GM12878 (cell line): ENCODE results near the gene OSBPL10. TPM values are rescaled to one million over a fixed set of nuclear protein-coding genes. Genes with fewer than 3 reads are reported as not detected.

Source experiments
- ATAC-seq: fragments of 200-7000 bp; cut with Tn5 transposase; 3 replicates; pipeline ENCODE4 v1.9.1; 2020; ENCODE audit warnings: mild to moderate bottlenecking, moderate library complexity
- BruUV-seq: library from RNA; stranded (reverse); fragments of 400-500 nt; replicated peaks from 2 replicates; lab custom pipeline; 2021; lab: Mats Ljungman, UMichigan
- CTCF ChIA-PET: fragments of 300-600 bp; sonication (Branson Sonifier 250); formaldehyde crosslinking; extraction: SDS; loops from one replicate; lab custom pipeline; 2021; ENCODE audit warnings: inconsistent platforms; lab: Yijun Ruan, JAX
- POLR2A ChIA-PET: fragments of 350-600 bp; formaldehyde crosslinking; extraction: SDS; loops from one replicate; lab custom pipeline; 2021; ENCODE audit warnings: inconsistent platforms; lab: Charles Lee
- RAD21 ChIA-PET: fragments of 300-600 bp; sonication (Branson Sonifier 250); formaldehyde crosslinking; loops from one replicate; lab custom pipeline; 2023; ENCODE audit warnings: antibody characterized with exemption; ENCODE audit not compliant: unreplicated experiment; lab: Charles Lee
- SMC1A ChIA-PET: fragments of 300-600 bp; sonication (Branson Sonifier 250); formaldehyde crosslinking; loops from one replicate; lab custom pipeline; 2023; ENCODE audit not compliant: unreplicated experiment, uncharacterized antibody; lab: Charles Lee
- DNase-seq: peaks from one replicate; pipeline ENCODE4 v3.0.0-alpha.2; 2011; ENCODE audit warnings: low read depth, low spot score
- FAIRE-seq: peaks from 3 replicates; lab custom pipeline; 2011; peaks lifted over from hg19 to GRCh38; lab: Jason Lieb, UNC
- H2AFZ ChIP-seq: 2 replicates; pipeline ENCODE4 v1.6.0; 2011; ENCODE audit warnings: low read depth, low read length, control low read depth; ENCODE audit not compliant: control insufficient read depth
- H3K27ac ChIP-seq: 2 replicates; pipeline ENCODE4 v1.5.1; 2011; ENCODE audit warnings: control low read depth; ENCODE audit not compliant: control insufficient read depth, insufficient read depth
- H3K27me3 ChIP-seq, 2 experiments: replicated peaks in 1 of 2; 2 replicates each; pipeline versions ENCODE4 v1.6.0 to v1.6.1; 2011; ENCODE audit warnings: low read length in 1 of 2; ENCODE audit not compliant: control insufficient read depth in 2 of 2, insufficient read depth in 2 of 2
- H3K36me3 ChIP-seq, 2 experiments: 2 replicates each; pipeline ENCODE4 v1.5.1; 2011; ENCODE audit warnings: low read length in 1 of 2; ENCODE audit not compliant: control insufficient read depth in 2 of 2, insufficient read depth in 2 of 2
- H3K4me1 ChIP-seq: 2 replicates; pipeline ENCODE4 v1.6.1; 2011; ENCODE audit warnings: mild to moderate bottlenecking, low read length, moderate library complexity, mixed read lengths; ENCODE audit not compliant: control insufficient read depth, insufficient read depth
- H3K4me2 ChIP-seq: 2 replicates; pipeline ENCODE4 v1.6.0; 2011; ENCODE audit warnings: control low read depth; ENCODE audit not compliant: control insufficient read depth, insufficient read depth
- H3K4me3 ChIP-seq: fragments of 200-600 bp; sonication (generic); 2 replicates; pipeline ENCODE4 v1.5.1; 2016
- H3K79me2 ChIP-seq: 2 replicates; pipeline ENCODE4 v1.6.0; 2011; ENCODE audit warnings: low read length; ENCODE audit not compliant: control insufficient read depth, insufficient read depth
- H3K9ac ChIP-seq: 2 replicates; pipeline ENCODE4 v1.8.0; 2011; ENCODE audit warnings: low read length, control low read depth, mixed read lengths; ENCODE audit not compliant: control insufficient read depth, insufficient read depth
- H3K9me3 ChIP-seq: replicated peaks from 3 replicates; pipeline ENCODE4 v1.5.1; 2011; ENCODE audit warnings: mild to moderate bottlenecking, low read length; ENCODE audit not compliant: control insufficient read depth, insufficient read depth
- H4K20me1 ChIP-seq: 2 replicates; pipeline ENCODE4 v1.6.0; 2011; ENCODE audit not compliant: control insufficient read depth, insufficient read depth
- CUX1 ChIP-seq: IDR thresholded peaks from 2 replicates; pipeline ENCODE4 v1.6.1; 2012; ENCODE audit warnings: improper control_type of control experiment, low read depth, low read length; ENCODE audit not compliant: insufficient replicate concordance
- HCFC1 ChIP-seq: fragments of 150-350 bp; IDR thresholded peaks from 2 replicates; pipeline ENCODE4 v1.6.1; 2014; ENCODE audit warnings: low read length
- IKZF1 ChIP-seq: fragments of 450-650 bp; conservative IDR thresholded peaks from 2 replicates; pipeline ENCODE4 v1.6.1; 2017; ENCODE audit warnings: antibody characterized with exemption, mild to moderate bottlenecking
- MAX ChIP-seq: IDR thresholded peaks from 2 replicates; pipeline ENCODE4 v1.6.1; 2012; ENCODE audit warnings: low read depth, low read length, improper control_type of control experiment
- MEF2B ChIP-seq: fragments of 450-650 bp; IDR thresholded peaks from 2 replicates; pipeline ENCODE4 v1.6.1; 2018; ENCODE audit warnings: mild to moderate bottlenecking, moderate library complexity; ENCODE audit not compliant: partially characterized antibody, poor library complexity, severe bottlenecking
- MLLT1 ChIP-seq: fragments of 450-650 bp; IDR thresholded peaks from 2 replicates; pipeline ENCODE4 v1.6.1; 2016; ENCODE audit warnings: mild to moderate bottlenecking
- MYB ChIP-seq: fragments of 150-350 bp; IDR thresholded peaks from 2 replicates; pipeline ENCODE4 v1.6.1; 2014; ENCODE audit warnings: mild to moderate bottlenecking, low read depth, low read length, borderline replicate concordance
- NBN ChIP-seq: fragments of 450-650 bp; IDR thresholded peaks from 2 replicates; pipeline ENCODE4 v1.6.1; 2016
- NFYB ChIP-seq: IDR thresholded peaks from 2 replicates; pipeline ENCODE4 v1.6.1; 2011; ENCODE audit warnings: low read depth, mild to moderate bottlenecking, low read length, improper control_type of control experiment, moderate library complexity; ENCODE audit not compliant: insufficient read depth
- ZBTB33 ChIP-seq: fragments of 450-650 bp; IDR thresholded peaks from 2 replicates; pipeline ENCODE4 v1.6.1; 2017; ENCODE audit warnings: mild to moderate bottlenecking
- ZNF207 ChIP-seq: fragments of 450-650 bp; IDR thresholded peaks from 2 replicates; pipeline ENCODE4 v1.6.1; 2014; ENCODE audit warnings: antibody characterized with exemption, mild to moderate bottlenecking, borderline replicate concordance
- ZNF274 ChIP-seq: IDR thresholded peaks from one replicate; pipeline ENCODE4 v1.8.0; 2011; ENCODE audit not compliant: insufficient read length, insufficient read depth
- ZNF622 ChIP-seq: fragments of 450-650 bp; IDR thresholded peaks from 2 replicates; pipeline ENCODE4 v1.6.1; 2017; ENCODE audit warnings: mild to moderate bottlenecking, inconsistent platforms
- in situ Hi-C: fragments of 300-500 bp; cut with MboI; formaldehyde crosslinking; loops from 9 replicates; pipeline ENCODE4 v1.14.3; 2018; ENCODE audit warnings: mixed read lengths
- intact Hi-C: fragments of 100-400 bp; cut with micrococcal nuclease; formaldehyde crosslinking; loops from one replicate; pipeline ENCODE4 v1.14.2; 2022; ENCODE audit not compliant: unreplicated experiment
- polyA plus RNA-seq, 11 experiments: library from polyadenylated mRNA; depleted of rRNA in 4 of 11; unstranded in 6 of 11; stranded (reverse) in 5 of 11; fragments of >200 nt; fragmentation: Nextera tagmentation in 4 of 11; fragmentation: Illumina TruSeq in 1 of 11; extraction: Ambion mirVana in 4 of 11; extraction: Trizol in 1 of 11; gene quantifications; 1 replicate in 1 of 11; 2 replicates in 10 of 11; pipeline versions ENCODE4 v1.2.1 to v1.2.3, GENCODE V29; 2011 to 2016; ENCODE audit warnings: inconsistent platforms in 2 of 11, missing spikeins in 2 of 11, low read depth in 1 of 11
- total RNA-seq, 4 experiments: library from RNA; depleted of rRNA in 3 of 4; stranded (reverse); fragments of >200 nt in 3 of 4; fragmentation: Illumina TruSeq in 1 of 4; extraction: Trizol in 1 of 4; gene quantifications; 2 replicates each; pipeline versions ENCODE4 v1.2.1 to v1.2.3, GENCODE V29; 2013 to 2021

Gene OSBPL10
- total and polyA plus RNA-seq, 10 of the 15 experiments (the other 5 are each of a cell fraction or from before 2014, with no cell fraction given): 0.03 to 0.25 (median 0.09) TPM; not detected in 5

- BruUV-seq: no TSS peak
These were observed 273.8 kb downstream of the OSBPL10 start for GRCh38 chr3:31707286-31707685.

More at GRCh38 chr3:31707286-31707685, 273.8 kb downstream of the OSBPL10 start:
- H3K79me2 ChIP-seq: no peaks in the 10 kb centered on the region
- no peak overlapping the region for H3K4me3 ChIP-seq
- ChIA-PET CTCF (no interaction called here), SMC1A (no interaction called here), RAD21 (no interaction called here), POLR2A (no interaction called here)
- H3K4me1 ChIP-seq: no peaks in the 10 kb centered on the region
- H2AFZ ChIP-seq: no peak overlapping the region
- no peaks in the 10 kb centered on the region for H4K20me1 ChIP-seq
- intact Hi-C loops: no loop called here
- no peak overlapping the region for H3K27ac ChIP-seq
- no peaks in the 10 kb centered on the region for H3K36me3 ChIP-seq
- no peak overlapping the region for H3K4me2 ChIP-seq
- peaks cover 0 to 6% of the 10 kb centered on the region in 2 experiments; a peak in 3 of 4 replicates for H3K27me3 ChIP-seq
- no peaks in the 10 kb centered on the region for H3K9me3 ChIP-seq
- no peak for DNase-seq
- no peak overlapping the region for H3K9ac ChIP-seq
- ATAC-seq: no peak
- FAIRE-seq: no peak
- no peak for TF ChIP-seq ZNF274
- TF ChIP-seq IKZF1: no peak
- no peak for TF ChIP-seq MYB
- no peak for TF ChIP-seq MEF2B
- TF ChIP-seq ZNF207: no peak
- TF ChIP-seq MAX: no peak
- TF ChIP-seq ZBTB33: no peak
- no peak for TF ChIP-seq NFYB
- TF ChIP-seq CUX1: no peak
- no peak for TF ChIP-seq ZNF622
- TF ChIP-seq HCFC1: no peak
- no peak for TF ChIP-seq NBN
- no peak for TF ChIP-seq MLLT1
- in situ Hi-C loops: no loop called here
